ENCODE data around the gene PLXNA4. TPM values are rescaled to one million over a fixed set of nuclear protein-coding genes. Genes with fewer than 3 reads are reported as not detected.

PLXNA4 gene
- total RNA-seq, 2 donors from 2014 or later: 9.5 to 18.0 TPM

DNA sequence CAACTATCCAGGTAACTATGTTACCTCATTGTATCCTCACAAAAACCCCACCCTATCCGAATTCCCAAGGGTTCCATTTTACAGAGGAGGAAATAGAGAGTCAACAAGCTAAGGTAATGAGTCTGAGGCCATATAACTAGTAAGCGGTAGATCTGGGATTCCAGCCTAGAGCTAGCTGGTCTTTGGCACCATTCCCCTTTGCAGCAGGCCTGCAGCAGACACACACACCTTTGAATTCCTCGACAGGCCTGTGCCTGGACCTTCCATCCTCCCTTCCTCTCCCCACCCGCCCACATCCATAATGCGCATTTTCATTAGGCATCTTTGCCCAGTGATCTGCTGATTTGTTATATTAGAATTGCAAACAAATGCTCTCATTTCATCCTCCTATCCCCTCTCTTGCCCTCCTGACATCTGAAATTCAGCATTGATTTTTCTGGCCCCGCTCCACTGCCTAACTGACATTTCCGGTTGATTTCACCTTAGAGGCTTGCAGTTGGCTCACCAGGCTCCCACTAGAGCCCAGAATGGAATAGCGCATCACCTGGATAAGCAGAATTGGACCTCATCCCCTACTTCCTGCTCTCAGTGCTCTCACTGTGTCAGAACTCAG lies 129.5 kb downstream of the PLXNA4 start:
- Histone ChIP-seq H3K36me3 (no peaks in the 10 kb centered on the region), H3K4me3 (no peak overlapping the region), H3K9me3 (no peaks in the 10 kb centered on the region), H3K4me1 (peaks cover 0 to 11% of the 10 kb centered on the region in 2 donors), H3K27me3 (no peaks in the 10 kb centered on the region), H3K27ac (no peak overlapping the region)
- TF ChIP-seq, protein P1, sequence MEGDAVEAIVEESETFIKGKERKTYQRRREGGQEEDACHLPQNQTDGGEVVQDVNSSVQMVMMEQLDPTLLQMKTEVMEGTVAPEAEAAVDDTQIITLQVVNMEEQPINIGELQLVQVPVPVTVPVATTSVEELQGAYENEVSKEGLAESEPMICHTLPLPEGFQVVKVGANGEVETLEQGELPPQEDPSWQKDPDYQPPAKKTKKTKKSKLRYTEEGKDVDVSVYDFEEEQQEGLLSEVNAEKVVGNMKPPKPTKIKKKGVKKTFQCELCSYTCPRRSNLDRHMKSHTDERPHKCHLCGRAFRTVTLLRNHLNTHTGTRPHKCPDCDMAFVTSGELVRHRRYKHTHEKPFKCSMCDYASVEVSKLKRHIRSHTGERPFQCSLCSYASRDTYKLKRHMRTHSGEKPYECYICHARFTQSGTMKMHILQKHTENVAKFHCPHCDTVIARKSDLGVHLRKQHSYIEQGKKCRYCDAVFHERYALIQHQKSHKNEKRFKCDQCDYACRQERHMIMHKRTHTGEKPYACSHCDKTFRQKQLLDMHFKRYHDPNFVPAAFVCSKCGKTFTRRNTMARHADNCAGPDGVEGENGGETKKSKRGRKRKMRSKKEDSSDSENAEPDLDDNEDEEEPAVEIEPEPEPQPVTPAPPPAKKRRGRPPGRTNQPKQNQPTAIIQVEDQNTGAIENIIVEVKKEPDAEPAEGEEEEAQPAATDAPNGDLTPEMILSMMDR (IDR thresholded peaks at IDR 0.05): no peak
- DNase-seq (ENCODE audit: low spot score): no peak

- H3K4me1 ChIP-seq: peaks cover 0 to 17% of the 10 kb centered on the region in 2 donors
- no peak overlapping the region for H3K27ac ChIP-seq
- no peak for DNase-seq (ENCODE audit: low spot score)
- H3K9me3 ChIP-seq: no peaks in the 10 kb centered on the region
- H3K27me3 ChIP-seq: no peaks in the 10 kb centered on the region
- no peaks in the 10 kb centered on the region for H3K36me3 ChIP-seq
- TF ChIP-seq, protein P1 (IDR thresholded peaks at IDR 0.05): no peak
- no peak overlapping the region for H3K4me3 ChIP-seq
Measured at GRCh38 chr7:132446260-132446659, 130.0 kb downstream of the PLXNA4 start.

DNA sequence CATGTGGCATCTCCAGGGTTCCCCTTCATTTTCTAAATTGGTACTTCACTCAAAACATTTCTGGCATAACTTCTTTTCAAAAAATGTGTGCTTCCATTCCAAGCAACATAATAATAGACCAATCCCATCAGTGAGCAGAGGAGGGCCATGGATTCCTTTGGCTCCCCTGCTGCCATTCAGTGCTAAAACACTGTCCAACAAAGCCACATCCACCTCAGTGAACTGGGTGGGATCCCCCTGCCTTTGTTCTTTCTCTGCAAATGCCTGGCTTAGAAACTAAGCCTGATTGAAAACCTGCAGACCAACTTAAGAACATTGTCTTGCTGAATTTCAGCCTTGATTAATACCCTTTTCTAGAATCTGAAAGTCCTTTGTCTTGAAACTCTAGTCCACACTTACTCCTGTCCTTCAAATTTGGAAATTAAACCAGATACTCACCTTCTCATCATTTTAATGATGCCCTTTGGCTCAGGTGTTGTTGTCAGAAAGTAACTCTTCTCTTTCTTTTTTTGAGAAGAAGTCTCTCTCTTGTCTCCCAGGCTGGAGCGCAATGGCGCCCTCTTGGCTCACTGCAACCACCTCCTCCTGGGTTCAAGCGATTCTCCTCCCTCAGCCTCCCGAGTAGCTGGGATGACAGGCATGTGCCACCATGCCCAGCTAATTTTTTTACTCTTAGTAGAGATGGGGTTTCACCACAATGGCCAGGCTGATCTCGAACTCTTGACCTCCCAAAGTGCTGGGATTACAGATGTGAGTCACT lies 132.3 kb downstream of the PLXNA4 start:
- DNase-seq (ENCODE audit: low spot score): no peak
- Histone ChIP-seq H3K27me3 (no peaks in the 10 kb centered on the region), H3K27ac (no peak overlapping the region), H3K4me3 (no peak overlapping the region), H3K4me1 (peaks cover 0 to 19% of the 10 kb centered on the region in 2 donors), H3K9me3 (no peaks in the 10 kb centered on the region), H3K36me3 (no peaks in the 10 kb centered on the region)
- TF ChIP-seq, protein P1 (IDR thresholded peaks at IDR 0.05): no peak

GRCh38 chr7:132441935-132442334 lies 134.3 kb downstream of the PLXNA4 start:
- peaks cover 0 to 29% of the 10 kb centered on the region in 2 donors for H3K4me1 ChIP-seq
- peak overlapping the region; percentile 15 to 29 for H3K27ac ChIP-seq
- no peak for DNase-seq (ENCODE audit: low spot score)
- H3K9me3 ChIP-seq: no peaks in the 10 kb centered on the region
- H3K36me3 ChIP-seq: no peaks in the 10 kb centered on the region
- H3K4me3 ChIP-seq: no peak overlapping the region
- no peaks in the 10 kb centered on the region for H3K27me3 ChIP-seq
- TF ChIP-seq, protein P1 (IDR thresholded peaks at IDR 0.05): no peak

- no peaks in the 10 kb centered on the region for H3K36me3 ChIP-seq
- no peak for DNase-seq (ENCODE audit: low spot score)
- H3K4me3 ChIP-seq: no peak overlapping the region
- H3K4me1 ChIP-seq: peaks cover 0 to 47% of the 10 kb centered on the region in 2 donors
- H3K9me3 ChIP-seq: no peaks in the 10 kb centered on the region
- no peak overlapping the region for H3K27ac ChIP-seq
- TF ChIP-seq, protein P1 (IDR thresholded peaks at IDR 0.05): no peak
- no peaks in the 10 kb centered on the region for H3K27me3 ChIP-seq
Measured at GRCh38 chr7:132440151-132440550, 136.1 kb downstream of the PLXNA4 start.

All from right atrium auricular region (tissue), 2 donors.